ENCODE results near the gene RAB38.

- TF ChIP-seq CTCF (IDR thresholded peaks at IDR 0.05 in 2 of 3, conservative IDR thresholded peaks at IDR 0.05 in 1 of 3; ENCODE audit: control insufficient read depth in 2 of 3, extremely low read depth in 1 of 3, insufficient read depth in 1 of 3, low read depth in 3 of 3, low read length in 3 of 3), result no peak
- no peak for TF ChIP-seq POLR2A (IDR thresholded peaks at IDR 0.05; ENCODE audit: low read depth, low read length)
- no peak for TF ChIP-seq CEBPB (IDR thresholded peaks at IDR 0.05; ENCODE audit: borderline replicate concordance in 1 of 2, low read depth in 2 of 2, low read length in 2 of 2)
- no peak for TF ChIP-seq POLR2AphosphoS5 (IDR thresholded peaks at IDR 0.05; ENCODE audit: low read length)
- no peak for TF ChIP-seq PML (IDR thresholded peaks at IDR 0.05; ENCODE audit: low read length)
- TF ChIP-seq YY1 (IDR thresholded peaks at IDR 0.05; ENCODE audit: low read depth, low read length), result no peak
- TF ChIP-seq USF2 (IDR thresholded peaks at IDR 0.05; ENCODE audit: borderline replicate concordance, low read depth, low read length), result no peak
- TF ChIP-seq CHD2 (IDR thresholded peaks at IDR 0.05; ENCODE audit: borderline replicate concordance, low read depth, low read length), result no peak
These were observed 379 bp upstream of the RAB38 start for GRCh38 chr11:88175569-88176075.
